Fibroblast of lung (primary cell): ENCODE data around the gene RAC2.

Source experiments
- EZH2 ChIP-seq: IDR thresholded peaks from 2 replicates; pipeline ENCODE4 v1.5.1; 2012; ENCODE audit warnings: low read length, control low read depth, mild to moderate bottlenecking; ENCODE audit errors: missing control alignments
- TF ChIP-seq, protein P1 (sequence below), 2 donors: IDR thresholded peaks in 1 of 2; conservative IDR thresholded peaks in 1 of 2; 1 replicate in 1 of 2; 2 replicates in 1 of 2; pipeline ENCODE4 v1.5.1; 2011 to 2012; ENCODE audit warnings: low read length in 2 of 2, control low read depth in 1 of 2, inconsistent platforms in 1 of 2, low read depth in 1 of 2, mild to moderate bottlenecking in 1 of 2

DNA sequence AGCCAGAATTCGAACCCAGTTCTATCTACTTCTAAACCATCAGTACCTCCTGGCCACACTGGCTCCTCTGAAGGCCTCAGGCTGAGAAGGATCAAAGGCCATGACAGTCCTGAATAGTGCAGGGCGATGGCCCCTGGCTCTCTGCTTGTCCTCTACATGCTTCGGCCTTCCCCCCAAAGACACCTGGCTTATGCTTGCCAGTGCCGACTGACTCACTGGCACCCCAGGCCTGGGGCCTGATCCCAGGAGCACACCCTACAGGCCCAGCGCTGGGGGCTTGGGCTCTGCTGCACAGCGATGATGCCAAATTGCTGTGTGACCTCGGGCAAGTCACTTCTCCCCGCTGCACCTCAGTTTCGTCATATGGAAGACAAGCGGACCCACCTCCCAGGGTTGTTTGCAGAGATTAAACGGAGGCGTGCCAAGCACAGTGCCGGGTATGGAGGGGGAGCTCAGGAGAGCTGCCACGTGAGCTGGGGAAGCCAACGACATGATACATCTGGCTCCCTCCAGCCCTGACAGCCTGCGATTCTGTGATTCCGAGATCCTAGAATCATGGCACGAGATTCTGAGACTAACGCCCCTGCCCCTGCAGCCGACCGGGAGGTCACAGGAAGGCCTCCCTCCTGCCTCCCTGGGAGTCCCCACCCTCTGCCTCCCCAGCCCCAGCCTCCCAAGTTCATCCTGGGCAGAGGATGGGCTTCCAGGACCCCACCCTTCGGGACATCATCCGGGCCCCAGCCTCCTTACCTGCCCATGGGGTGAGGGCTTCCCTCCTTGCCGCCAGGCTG, 32.8 kb downstream of the RAC2 start:
- TF ChIP-seq, protein P1, sequence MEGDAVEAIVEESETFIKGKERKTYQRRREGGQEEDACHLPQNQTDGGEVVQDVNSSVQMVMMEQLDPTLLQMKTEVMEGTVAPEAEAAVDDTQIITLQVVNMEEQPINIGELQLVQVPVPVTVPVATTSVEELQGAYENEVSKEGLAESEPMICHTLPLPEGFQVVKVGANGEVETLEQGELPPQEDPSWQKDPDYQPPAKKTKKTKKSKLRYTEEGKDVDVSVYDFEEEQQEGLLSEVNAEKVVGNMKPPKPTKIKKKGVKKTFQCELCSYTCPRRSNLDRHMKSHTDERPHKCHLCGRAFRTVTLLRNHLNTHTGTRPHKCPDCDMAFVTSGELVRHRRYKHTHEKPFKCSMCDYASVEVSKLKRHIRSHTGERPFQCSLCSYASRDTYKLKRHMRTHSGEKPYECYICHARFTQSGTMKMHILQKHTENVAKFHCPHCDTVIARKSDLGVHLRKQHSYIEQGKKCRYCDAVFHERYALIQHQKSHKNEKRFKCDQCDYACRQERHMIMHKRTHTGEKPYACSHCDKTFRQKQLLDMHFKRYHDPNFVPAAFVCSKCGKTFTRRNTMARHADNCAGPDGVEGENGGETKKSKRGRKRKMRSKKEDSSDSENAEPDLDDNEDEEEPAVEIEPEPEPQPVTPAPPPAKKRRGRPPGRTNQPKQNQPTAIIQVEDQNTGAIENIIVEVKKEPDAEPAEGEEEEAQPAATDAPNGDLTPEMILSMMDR (conservative IDR thresholded peaks at IDR 0.05 in 1 of 2, IDR thresholded peaks at IDR 0.05 in 1 of 2; ENCODE audit: low read depth in 1 of 2, low read length in 2 of 2) = no peak
- TF ChIP-seq EZH2 = no peak
